D721Med (cell line): ENCODE results near the gene ZNF563.

Source experiments
- DNase-seq: peaks from one replicate; pipeline ENCODE4 v3.0.0; 2011; ENCODE audit warnings: low spot score; ENCODE audit not compliant: insufficient read length
- FAIRE-seq: peaks from 2 replicates; lab custom pipeline; 2011; peaks lifted over from hg19 to GRCh38; lab: Jason Lieb, UNC
- CTCF ChIP-seq: IDR thresholded peaks from 2 replicates; pipeline ENCODE4 v1.5.1; 2012; ENCODE audit warnings: mild to moderate bottlenecking, control low read depth; ENCODE audit not compliant: insufficient read depth; ENCODE audit errors: missing control alignments

ZNF563 gene

GRCh38 chr19:12289790-12290065 lies 43.7 kb downstream of the ZNF563 start:
- no peak for TF ChIP-seq CTCF
- FAIRE-seq = no peak
- DNase-seq = no peak

DNA sequence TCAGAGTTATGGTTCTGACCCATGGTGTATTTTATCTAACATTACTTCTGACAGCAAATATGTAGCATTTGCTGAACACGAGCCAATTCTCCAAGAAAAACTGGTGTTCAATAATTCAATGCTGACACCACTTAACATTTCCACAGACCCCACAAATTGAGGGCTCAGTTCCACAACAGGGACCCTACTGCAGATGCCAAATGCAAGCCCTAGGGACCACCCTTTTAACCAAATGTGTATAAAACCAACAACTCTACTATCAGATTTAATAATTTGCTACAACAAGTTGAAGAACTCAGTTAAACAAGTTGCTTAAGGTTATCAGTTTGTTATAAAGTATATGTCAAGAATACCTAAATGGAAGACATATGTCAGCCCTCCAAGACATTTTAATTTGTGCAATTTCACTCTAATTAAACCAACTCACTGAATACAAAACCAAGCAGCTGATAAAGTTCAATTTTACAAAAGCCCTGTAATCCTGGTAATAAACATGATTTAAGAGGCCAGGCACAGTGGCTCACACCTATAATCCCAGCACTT lies 45.4 kb downstream of the ZNF563 start:
- no peak for FAIRE-seq
- no peak for DNase-seq
- TF ChIP-seq CTCF = no peak

DNA sequence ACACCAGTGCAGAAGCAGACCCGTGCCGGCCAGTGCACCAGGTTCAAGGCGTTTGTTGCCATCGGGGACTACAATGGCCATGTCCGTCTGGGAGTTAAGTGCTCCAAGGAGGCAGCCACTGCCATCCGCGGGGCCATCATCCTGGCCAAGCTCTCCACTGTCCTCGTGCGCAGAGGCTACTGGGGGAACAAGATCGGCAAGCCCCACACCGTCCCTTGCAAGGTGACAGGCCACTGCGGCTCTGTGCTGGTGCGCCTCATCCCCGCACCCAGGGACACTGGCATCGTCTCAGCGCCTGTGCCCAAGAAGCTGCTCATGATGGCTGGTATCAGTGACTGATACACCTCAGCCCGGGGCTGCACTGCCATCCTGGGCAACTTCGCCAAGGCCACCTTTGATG lies 48.8 kb downstream of the ZNF563 start:
- DNase-seq (no peak), FAIRE-seq (no peak)
- no peak for TF ChIP-seq CTCF

DNA sequence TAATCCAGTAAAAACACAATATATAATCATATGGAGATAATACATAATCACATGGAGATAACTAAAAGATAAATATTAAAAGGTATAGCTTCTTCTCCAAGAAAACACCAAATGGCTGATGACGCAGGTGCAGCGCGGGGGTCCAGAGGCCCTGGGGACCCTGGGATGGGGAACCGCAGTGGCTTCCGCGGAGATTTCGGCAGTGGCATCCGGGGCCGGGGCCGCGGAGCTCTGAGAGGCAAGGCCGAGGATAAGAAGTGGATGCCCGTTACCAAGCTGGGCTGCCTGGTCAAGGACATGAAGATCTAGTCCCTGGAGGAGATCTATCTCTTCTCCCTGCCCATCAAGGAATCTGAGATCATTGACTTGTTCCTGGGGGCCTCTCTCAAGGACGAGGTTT lies 49.2 kb downstream of the ZNF563 start:
- TF ChIP-seq CTCF = no peak
- DNase-seq (no peak), FAIRE-seq (no peak)

DNA sequence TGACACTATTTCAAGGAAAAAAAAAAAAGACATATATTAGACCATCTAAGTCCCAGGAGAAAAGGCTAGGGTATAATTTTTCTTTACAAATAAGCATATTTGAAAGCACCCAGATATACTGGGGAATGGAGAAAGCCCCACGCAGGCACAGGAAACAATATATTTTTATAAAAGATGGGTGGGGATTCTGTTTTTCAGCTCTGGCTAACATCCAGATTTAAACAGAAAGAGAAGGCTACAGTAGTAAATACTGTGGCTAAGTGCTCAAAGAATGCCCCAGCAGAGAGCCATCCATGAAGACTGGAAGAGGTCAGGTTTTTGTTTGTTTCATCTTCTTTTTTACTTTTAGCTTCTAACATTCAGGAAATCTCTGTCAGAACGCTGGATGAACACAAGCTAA lies 54.7 kb downstream of the ZNF563 start:
- DNase-seq = no peak
- no peak for FAIRE-seq
- TF ChIP-seq CTCF = no peak

DNA sequence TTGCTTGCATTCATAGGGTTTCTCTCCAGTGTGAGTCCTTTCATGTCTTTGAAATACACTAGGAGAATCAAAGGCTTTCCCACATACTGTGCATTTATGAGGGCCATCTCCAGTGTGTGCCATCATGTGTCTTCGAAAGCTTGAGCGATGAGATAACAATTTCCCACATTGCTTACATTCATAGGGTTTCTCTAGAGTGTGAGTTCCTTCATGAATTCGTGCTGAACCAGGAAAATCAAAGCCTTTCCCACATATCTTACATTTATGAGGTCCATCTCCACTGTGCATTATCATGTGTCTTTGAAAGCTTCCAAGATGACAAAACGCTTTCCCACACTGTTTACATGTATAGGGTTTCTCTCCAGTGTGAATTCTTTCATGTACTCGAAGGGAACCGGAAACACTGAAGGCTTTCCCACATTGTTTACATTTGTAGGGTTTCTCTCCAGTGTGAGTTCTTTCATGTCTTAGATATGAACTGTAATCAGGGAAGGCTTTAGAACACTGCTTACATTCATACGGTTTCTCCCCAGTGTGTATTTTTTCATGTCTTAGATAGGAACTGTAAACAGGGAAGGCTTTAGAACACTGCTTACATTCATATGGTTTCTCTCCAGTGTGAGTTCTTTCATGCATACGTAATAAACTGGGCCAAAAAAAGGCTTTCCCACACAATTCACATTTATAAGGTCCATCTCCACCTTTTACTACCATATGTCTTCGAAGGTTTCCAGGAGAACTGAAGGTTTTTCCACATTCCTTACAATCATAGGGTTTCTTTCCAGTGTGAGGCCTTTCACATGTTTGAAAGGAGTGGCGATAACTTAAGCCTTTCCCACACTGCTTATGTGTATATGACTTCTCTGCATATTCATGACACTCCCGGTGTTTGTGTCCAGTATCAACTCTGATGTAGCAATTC lies 60.2 kb downstream of the ZNF563 start:
- no peak for FAIRE-seq
- TF ChIP-seq CTCF = no peak

GRCh38 chr19:12272386-12272785 lies 61.0 kb downstream of the ZNF563 start:
- FAIRE-seq (no peak), DNase-seq (no peak)
- TF ChIP-seq CTCF = no peak

More for the DNA sequence above, 60.2 kb downstream of the ZNF563 start:
- DNase-seq = no peak
